GM10847 (cell line): Measurements from ENCODE around the gene GIPC3.

Experiments used
- POLR2A ChIP-seq: IDR thresholded peaks from 2 replicates; pipeline ENCODE4 v1.6.1; 2011; ENCODE audit not compliant: insufficient read length; ENCODE audit errors: extremely low read depth

Gene GIPC3

GRCh38 chr19:3570606-3571011, 14.7 kb upstream of the GIPC3 start:
- no peak for TF ChIP-seq POLR2A

DNA sequence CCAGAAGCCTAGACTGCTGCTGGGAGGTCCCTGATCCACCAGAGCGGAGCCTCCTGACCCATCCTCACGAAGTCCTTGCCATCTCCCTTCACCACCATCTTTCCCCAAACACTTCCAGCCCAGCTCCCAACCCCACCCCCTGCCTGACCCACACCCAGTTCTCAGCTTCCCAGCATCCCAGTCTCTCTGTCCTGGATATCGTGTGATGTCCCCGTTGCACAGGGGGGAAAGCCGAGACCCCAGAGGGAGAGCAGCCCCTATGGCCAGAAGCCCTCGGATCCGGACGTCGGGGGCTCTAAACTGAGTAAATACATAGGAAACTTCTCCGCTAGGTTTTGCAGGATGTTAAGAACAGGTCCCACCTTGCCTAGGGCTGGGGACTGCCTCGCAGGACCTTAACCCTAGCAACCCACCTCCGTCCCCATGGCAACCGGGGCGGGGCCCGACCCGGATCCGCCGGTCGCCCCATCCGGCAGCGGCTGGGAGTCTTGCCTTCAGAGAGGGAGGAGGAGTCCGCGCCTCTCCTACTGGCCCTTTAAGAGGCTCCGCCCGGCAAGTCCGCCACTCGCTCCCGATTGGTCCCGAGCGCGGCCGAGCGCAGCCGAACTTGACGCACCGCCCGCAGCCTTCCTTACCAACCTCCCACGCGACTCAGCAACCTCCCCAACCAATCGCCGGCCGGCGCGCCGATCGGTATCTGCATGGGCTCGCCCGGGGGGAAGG, 13.0 kb upstream of the GIPC3 start:
- no peak for TF ChIP-seq POLR2A

- no peak for TF ChIP-seq POLR2A
These were observed 12.5 kb upstream of the GIPC3 start, which contains the start of gene HMG20B for GRCh38 chr19:3572855-3573161. HMG20B (plus strand) TSS chr19:3572944; CDS start chr19:3573310, 366 bp downstream.

- no peak for TF ChIP-seq POLR2A
These were observed 12.0 kb upstream of the GIPC3 start for GRCh38 chr19:3573162-3573857.

DNA sequence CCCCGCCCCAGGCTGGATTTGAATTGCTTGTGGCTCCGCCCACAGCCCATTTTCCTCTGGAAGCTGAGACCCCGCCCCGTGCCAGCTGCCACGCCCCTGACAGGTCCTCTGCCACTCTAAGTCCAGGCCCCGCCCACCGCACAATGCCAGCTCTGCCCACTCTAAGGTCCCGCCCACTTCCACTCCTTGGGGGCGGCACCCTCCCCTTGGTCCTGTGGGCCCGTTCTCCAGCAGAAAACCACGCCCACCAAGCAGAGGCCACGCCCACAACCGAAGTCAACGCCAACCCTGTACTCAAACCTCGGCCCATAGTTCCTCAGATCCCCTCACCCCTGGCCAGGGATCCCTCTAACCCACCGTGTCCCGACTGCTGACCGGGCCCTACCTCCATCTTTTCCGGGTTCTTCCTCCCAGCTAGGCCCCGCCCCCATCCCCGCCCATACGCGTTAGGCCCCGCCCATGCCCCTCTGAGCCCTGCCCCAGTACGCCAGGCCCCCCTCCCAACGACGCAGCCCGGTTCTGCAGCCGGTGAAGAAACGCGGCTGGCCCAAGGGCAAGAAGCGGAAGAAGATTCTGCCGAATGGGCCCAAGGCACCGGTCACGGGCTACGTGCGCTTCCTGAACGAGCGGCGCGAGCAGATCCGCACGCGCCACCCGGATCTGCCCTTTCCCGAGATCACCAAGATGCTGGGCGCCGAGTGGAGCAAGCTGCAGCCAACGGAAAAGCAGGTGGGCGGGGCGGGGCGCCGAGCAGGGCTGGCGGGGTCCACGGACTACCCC, 11.2 kb upstream of the GIPC3 start:
- no peak for TF ChIP-seq POLR2A

- no peak for TF ChIP-seq POLR2A
These were observed 10.0 kb upstream of the GIPC3 start for GRCh38 chr19:3575260-3575741.

DNA sequence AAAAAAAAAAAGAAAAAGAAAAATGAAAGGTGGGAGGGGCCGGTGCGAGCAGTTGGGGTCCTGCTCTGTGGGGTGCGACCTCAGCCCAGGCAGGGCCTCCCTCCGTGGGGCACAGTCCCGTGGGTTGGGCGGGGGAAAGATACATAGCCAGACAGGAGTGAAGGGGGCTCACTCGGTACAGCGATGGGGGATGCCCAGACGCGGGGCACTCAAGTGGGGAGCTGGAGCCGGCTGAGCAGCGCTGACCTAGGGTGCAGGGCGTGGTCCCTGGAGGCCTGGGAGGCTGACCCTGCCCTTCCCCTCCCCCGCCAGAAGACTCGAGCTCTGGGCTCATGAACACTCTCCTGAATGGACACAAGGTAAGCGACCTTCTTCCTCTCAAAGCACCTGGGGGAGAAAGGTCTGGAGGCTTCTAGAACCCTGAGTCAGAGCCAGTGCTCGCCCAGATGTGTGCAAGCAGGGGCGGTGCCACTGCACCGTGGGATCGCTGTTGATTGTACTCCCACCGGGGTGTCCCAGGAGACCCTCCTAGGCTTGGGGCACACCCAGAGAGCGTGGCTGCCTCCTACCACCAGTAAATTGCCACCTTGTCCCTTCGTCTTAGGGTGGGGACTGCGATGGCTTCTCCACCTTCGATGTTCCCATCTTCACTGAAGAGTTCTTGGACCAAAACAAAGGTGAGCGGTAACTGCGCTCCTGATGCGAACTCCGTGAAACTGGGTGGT, 9.2 kb upstream of the GIPC3 start:
- no peak for TF ChIP-seq POLR2A

DNA sequence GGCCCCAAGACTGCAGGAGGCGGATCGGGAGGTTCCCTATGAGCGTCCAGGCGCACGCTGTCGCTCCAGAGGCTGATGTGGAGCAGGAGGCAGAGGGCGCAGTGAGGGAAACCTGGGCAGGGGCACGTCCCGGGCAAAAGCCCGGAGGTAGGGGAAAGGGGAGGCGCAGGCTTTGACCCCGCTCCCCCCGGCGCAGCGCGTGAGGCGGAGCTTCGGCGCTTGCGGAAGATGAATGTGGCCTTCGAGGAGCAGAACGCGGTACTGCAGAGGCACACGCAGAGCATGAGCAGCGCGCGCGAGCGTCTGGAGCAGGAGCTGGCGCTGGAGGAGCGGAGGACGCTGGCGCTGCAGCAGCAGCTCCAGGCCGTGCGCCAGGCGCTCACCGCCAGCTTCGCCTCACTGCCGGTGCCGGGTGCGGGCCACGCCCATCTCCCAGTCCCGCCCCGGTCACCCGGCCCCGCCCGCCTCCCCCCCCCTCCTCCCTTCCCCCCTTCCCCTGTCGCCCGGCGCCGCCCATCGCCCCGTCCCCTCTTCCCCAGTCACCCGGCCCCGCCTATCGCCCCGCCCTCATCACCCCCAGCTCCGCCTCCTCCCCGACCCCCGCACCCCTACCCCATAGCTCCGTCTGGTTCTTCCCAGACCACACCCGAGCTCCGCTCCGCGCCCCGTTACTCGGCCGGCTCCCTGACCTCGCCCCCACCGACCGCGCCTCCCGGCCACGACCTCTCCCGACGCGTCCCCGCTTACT, 8.4 kb upstream of the GIPC3 start:
- no peak for TF ChIP-seq POLR2A

GRCh38 chr19:3577723-3578344, 7.4 kb upstream of the GIPC3 start:
- no peak for TF ChIP-seq POLR2A

DNA sequence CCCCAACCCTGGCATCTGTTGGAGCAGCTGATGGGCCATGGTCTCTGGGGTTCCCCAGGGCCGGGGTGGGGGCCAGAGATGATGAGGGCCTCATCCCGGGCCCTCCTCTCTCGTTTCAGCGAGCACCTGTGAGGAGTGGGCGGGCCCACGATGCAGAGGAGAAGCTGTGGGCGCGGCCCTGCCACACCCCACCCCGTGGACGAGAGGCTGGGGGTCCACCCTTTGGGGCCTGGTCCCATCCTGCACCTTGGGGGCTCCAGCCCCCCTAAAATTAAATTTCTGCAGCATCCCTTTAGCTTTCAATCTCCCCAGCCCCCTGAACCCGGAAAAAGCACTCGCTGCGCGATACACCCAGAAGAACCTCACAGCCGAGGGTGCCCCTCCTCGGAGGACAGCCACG, 6.9 kb upstream of the GIPC3 start:
- no peak for TF ChIP-seq POLR2A

- TF ChIP-seq POLR2A, result no peak
These were observed 4.9 kb upstream of the GIPC3 start for GRCh38 chr19:3580156-3580934.

GRCh38 chr19:3586127-3586626, 899 bp downstream of the GIPC3 start:
- TF ChIP-seq POLR2A, result no peak

GRCh38 chr19:3586707-3587346, 1.5 kb downstream of the GIPC3 start:
- no peak for TF ChIP-seq POLR2A
